IgD-negative memory B cell (primary cell): Measurements from ENCODE around the gene C1QBP. TPM values are rescaled to one million over a fixed set of nuclear protein-coding genes. Genes with fewer than 3 reads are reported as not detected.

Experiments used
- H3K27ac Mint-ChIP-seq, 3 donors: one replicate each; pipeline ENCODE4 v1.8.0; 2020 to 2022; ENCODE audit warnings: mild to moderate bottlenecking in 3 of 3, mixed read lengths in 3 of 3, moderate library complexity in 1 of 3
- H3K27me3 Mint-ChIP-seq: one replicate; pipeline ENCODE4 v1.8.0; 2021; ENCODE audit warnings: mixed read lengths
- H3K36me3 Mint-ChIP-seq: one replicate; pipeline ENCODE4 v1.8.0; 2020; ENCODE audit warnings: mild to moderate bottlenecking, mixed read lengths
- H3K4me1 Mint-ChIP-seq, 3 donors: one replicate each; pipeline ENCODE4 v1.8.0; 2020 to 2022; ENCODE audit warnings: mixed read lengths in 3 of 3, mild to moderate bottlenecking in 1 of 3
- H3K4me3 Mint-ChIP-seq, 4 donors: one replicate each; pipeline ENCODE4 v1.8.0; 2020 to 2022; ENCODE audit warnings: mild to moderate bottlenecking in 4 of 4, mixed read lengths in 4 of 4, moderate library complexity in 3 of 4
- H3K9me3 Mint-ChIP-seq, 3 donors: one replicate each; pipeline ENCODE4 v1.8.0; 2020 to 2021; ENCODE audit warnings: mixed read lengths in 3 of 3, mild to moderate bottlenecking in 1 of 3
- polyA plus RNA-seq: library from polyadenylated mRNA; unstranded; fragments of 300-500 nt; fragmentation: Illumina TruSeq; gene quantifications from one replicate; pipeline ENCODE4 v1.2.3, GENCODE V29; 2021

Gene C1QBP
- polyA plus RNA-seq, 1 donor from 2014 or later, result 281 TPM

DNA sequence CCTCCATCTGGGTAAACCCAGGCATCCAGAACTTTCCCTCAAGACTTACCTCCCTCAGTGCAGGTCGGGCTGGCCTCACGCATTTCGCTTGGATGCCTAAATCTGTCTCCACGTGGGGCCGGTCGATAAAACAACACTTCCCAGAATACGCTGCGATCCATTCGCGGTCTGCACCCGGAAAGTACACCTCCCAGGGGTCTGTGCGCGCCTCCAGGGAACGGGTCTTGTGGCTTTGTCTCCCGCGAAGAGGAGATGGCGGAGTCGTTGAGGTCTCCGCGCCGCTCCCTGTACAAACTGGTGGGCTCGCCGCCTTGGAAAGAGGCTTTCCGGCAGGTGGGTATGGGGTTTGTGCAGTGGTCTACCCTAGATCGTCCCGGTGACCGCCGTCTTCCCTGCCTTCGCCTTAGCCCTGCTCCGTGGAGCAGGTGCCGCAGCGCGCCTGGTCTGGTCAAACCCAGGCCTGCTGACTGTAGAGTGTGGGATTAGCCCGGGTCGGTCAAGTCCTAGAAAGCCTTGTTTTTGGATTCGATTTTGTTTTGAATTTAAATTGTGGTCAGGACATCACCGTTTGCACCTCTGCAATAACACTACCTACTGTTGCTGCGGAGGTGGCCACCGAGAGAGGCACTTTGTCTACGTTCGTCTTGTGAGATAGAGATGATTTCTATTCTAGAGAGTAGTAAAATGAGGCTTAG, 18.8 kb downstream of the C1QBP start, which contains the start of gene RPAIN:
Gene RPAIN (plus strand): TSS at position 224 of the 695 bp plus-strand sequence. CDS start 29 bp downstream, at position 253.
- H3K36me3 Mint-ChIP-seq, result peaks cover 3% of the 10 kb centered on the region
- no peaks in the 10 kb centered on the region for H3K9me3 Mint-ChIP-seq
- no peaks in the 10 kb centered on the region for H3K27me3 Mint-ChIP-seq
- peaks cover 12 to 26% (median 17%) of the 10 kb centered on the region in 3 donors for H3K4me1 Mint-ChIP-seq
- peak within 1 kb of the TSS; percentile 97 to 100 (median 99) for H3K27ac Mint-ChIP-seq
- H3K4me3 Mint-ChIP-seq, result peak within 1 kb of the TSS; percentile 96 to 99 (median 98)

DNA sequence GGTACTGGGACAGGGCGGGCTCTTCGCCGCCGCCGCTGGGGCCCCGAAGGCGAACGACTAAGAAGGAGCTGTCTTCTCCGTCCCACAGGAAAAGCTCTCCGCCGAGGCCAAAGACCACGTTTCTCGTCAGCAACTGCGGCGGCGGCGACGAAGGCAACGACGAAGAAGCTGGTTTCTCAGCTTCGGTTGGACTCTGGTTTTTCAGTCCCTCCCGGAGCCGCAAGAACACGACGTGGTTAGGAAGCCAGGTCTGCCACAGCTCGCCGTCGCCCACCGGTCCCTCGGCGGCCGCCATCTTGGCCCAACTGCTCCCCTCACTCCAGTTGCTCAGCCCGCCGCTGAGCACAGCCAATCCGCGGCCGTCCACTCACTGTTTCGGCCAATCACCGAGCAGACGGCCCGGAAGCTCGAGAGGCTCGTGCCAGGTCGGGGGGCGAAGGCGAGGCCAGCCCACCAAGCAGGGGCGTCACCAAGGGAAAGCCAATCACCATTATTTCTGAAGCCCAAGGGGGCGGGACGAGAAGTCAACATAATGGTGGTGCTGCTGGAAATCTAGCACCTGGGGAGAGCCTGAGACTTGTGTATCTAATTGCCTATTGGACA, 19.5 kb downstream of the C1QBP start, which contains the start of gene NUP88:
Gene NUP88 (minus strand): TSS at position 307 of the 603 bp plus-strand sequence. CDS start 12 bp downstream, at position 295.
- H3K4me3 Mint-ChIP-seq, result peak within 1 kb of the TSS; percentile 96 to 99 (median 98)
- H3K36me3 Mint-ChIP-seq, result peaks cover 3% of the 10 kb centered on the region
- H3K4me1 Mint-ChIP-seq, result peaks cover 12 to 26% (median 19%) of the 10 kb centered on the region in 3 donors
- peak within 1 kb of the TSS; percentile 97 to 100 (median 99) for H3K27ac Mint-ChIP-seq
- no peaks in the 10 kb centered on the region for H3K27me3 Mint-ChIP-seq
- H3K9me3 Mint-ChIP-seq, result no peaks in the 10 kb centered on the region

- peaks cover 12 to 26% (median 19%) of the 10 kb centered on the region in 3 donors for H3K4me1 Mint-ChIP-seq
- H3K27ac Mint-ChIP-seq, result peak overlapping the region; percentile 97 to 100 (median 99)
- H3K27me3 Mint-ChIP-seq, result no peaks in the 10 kb centered on the region
- peak overlapping the region; percentile 96 to 99 (median 98) for H3K4me3 Mint-ChIP-seq
- peaks cover 3% of the 10 kb centered on the region for H3K36me3 Mint-ChIP-seq
- no peaks in the 10 kb centered on the region for H3K9me3 Mint-ChIP-seq
Observed at GRCh38 chr17:5418858-5419355, 20.0 kb downstream of the C1QBP start.

DNA sequence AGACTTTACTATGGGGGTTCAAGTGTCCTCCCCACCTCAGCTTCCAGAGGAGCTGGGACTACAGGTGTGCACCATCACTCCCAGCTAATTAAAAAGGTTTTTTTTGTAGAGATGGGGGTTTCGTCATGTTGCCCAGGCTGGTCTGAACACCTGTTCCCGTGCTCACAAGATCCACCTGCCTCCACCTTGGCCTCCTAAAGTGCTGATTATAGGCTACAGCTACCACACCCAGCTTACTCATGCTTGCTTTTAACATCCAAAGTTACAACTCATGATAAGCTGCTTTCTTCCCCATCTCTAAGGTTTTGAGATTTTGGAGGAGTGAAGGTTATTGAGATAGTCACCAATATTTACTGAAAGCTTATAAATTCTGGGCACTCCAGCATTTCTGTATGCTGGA, 22.1 kb downstream of the C1QBP start:
- peak overlapping the region in 1 of 3 donors; percentile 97 for H3K27ac Mint-ChIP-seq
- peaks cover 3% of the 10 kb centered on the region for H3K36me3 Mint-ChIP-seq
- peak overlapping the region; percentile 43 to 75 (median 62) for H3K4me3 Mint-ChIP-seq
- H3K4me1 Mint-ChIP-seq, result peaks cover 24 to 38% (median 27%) of the 10 kb centered on the region in 3 donors
- no peaks in the 10 kb centered on the region for H3K27me3 Mint-ChIP-seq
- H3K9me3 Mint-ChIP-seq, result no peaks in the 10 kb centered on the region

DNA sequence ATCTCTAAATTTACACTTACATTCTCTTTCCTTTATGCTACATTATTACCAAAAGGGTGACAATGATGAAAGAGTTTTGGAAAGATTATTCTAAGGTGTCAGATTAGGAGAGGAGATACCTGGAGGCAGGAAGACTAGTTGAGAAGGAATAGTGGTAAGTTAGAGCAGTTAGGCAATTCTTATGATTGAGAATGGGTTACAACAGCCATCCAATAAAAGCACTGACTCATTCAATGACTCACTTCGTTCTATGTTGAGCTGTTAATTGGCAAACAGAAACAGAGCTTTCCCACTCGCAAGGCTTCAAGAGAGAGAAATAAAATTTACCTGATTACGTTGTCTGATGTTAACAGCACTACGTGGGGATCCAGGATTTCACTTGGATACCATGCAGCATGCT, 25.3 kb downstream of the C1QBP start:
- Mint-ChIP-seq H3K27me3 (no peaks in the 10 kb centered on the region), H3K9me3 (no peaks in the 10 kb centered on the region), H3K36me3 (peaks cover 2% of the 10 kb centered on the region), H3K4me3 (peak overlapping the region in 1 of 4 donors; percentile 53), H3K4me1 (peaks cover 25 to 39% (median 39%) of the 10 kb centered on the region in 3 donors), H3K27ac (peak overlapping the region in 1 of 3 donors; percentile 45)

DNA sequence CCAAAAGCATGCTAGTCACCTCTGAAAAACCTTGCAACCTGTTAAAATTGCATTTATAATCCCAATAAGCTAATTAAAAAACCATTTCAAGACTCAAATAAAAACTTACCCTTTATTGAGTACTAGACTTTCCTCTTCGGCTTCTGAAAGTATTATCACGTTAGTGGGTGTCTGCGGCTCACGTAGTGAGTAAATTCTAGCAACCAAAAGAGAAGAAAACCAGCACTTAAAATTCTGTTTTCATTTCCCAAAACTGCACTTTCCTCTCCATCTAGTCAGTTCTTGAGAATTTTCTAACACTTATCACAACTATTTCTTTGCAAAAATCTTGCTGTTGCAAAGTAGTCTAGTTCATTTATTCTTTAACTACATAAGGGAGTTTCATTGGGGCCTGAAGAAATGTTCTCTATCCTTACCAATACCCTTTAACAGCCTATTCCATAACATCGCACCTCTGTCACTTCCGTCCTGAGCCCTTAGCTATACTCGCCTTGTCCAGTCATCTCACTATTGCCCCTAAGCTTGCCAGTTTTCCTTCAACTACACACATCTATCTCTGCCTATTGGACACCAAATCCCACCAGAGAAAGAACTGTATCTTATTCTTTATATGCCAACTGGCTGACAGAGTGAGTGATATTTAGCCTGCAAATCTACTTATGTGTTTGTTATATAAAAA, 28.2 kb downstream of the C1QBP start:
- Mint-ChIP-seq H3K27me3 (no peaks in the 10 kb centered on the region), H3K36me3 (no peaks in the 10 kb centered on the region), H3K9me3 (no peaks in the 10 kb centered on the region), H3K4me3 (peak overlapping the region in 3 of 4 donors; percentile 1 to 67 (median 34)), H3K27ac (peak overlapping the region in 2 of 3 donors; percentile 66 to 81), H3K4me1 (peaks cover 18 to 31% (median 29%) of the 10 kb centered on the region in 3 donors)

DNA sequence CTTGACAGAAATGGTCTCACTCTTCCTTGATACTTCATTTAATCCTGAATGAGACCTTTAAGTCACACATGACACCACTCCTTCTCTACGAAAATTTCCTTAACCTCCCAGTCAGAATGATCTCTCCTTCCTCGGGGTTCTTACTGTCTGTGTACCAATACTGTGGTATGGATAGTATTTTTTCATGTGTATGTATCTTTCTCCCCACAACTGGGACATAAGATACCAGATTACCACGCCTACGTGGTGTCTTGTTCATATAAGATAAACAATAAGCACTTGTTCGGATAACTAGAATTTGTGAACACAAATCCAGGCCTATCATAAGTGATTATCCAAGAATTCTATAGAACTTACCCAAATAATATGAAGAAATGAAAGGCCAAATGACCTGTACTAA, 30.8 kb downstream of the C1QBP start:
- no peaks in the 10 kb centered on the region for H3K9me3 Mint-ChIP-seq
- no peaks in the 10 kb centered on the region for H3K27me3 Mint-ChIP-seq
- no peak overlapping the region for H3K27ac Mint-ChIP-seq
- peaks cover 16 to 30% (median 22%) of the 10 kb centered on the region in 3 donors for H3K4me1 Mint-ChIP-seq
- H3K36me3 Mint-ChIP-seq, result no peaks in the 10 kb centered on the region
- no peak overlapping the region for H3K4me3 Mint-ChIP-seq

DNA sequence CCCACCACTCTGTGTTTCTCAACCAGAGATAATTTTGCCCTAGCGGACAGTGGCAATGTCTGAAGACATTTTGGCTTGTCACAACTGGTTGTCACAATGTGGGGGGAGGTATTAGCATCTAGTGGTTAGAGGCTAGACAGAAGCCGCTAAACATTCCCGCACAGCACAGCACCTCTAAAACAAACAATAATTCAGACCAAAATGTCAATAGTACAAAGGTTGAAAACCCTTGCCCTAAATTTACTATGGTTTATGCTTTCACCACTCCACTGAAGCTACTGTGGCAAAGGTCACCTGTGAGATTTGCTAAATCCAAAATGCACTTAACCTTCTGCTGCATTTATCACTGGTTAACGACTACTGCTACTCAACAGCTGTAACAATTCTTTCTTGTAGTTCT, 33.6 kb downstream of the C1QBP start:
- H3K9me3 Mint-ChIP-seq, result no peaks in the 10 kb centered on the region
- H3K4me3 Mint-ChIP-seq, result peak overlapping the region in 1 of 4 donors; percentile 33
- peaks cover 6 to 11% (median 8%) of the 10 kb centered on the region in 3 donors for H3K4me1 Mint-ChIP-seq
- peak overlapping the region in 1 of 3 donors; percentile 72 for H3K27ac Mint-ChIP-seq
- no peaks in the 10 kb centered on the region for H3K27me3 Mint-ChIP-seq
- no peaks in the 10 kb centered on the region for H3K36me3 Mint-ChIP-seq

GRCh38 chr17:5399767-5400166, 39.2 kb downstream of the C1QBP start:
- peaks cover 0 to 3% (median 0%) of the 10 kb centered on the region in 3 donors for H3K4me1 Mint-ChIP-seq
- no peaks in the 10 kb centered on the region for H3K9me3 Mint-ChIP-seq
- no peak overlapping the region for H3K4me3 Mint-ChIP-seq
- no peak overlapping the region for H3K27ac Mint-ChIP-seq
- H3K27me3 Mint-ChIP-seq, result no peaks in the 10 kb centered on the region
- H3K36me3 Mint-ChIP-seq, result peaks cover 2% of the 10 kb centered on the region

- Mint-ChIP-seq H3K4me3 (no peak overlapping the region), H3K27ac (peak overlapping the region in 2 of 3 donors; percentile 4 to 53), H3K4me1 (no peaks in the 10 kb centered on the region), H3K27me3 (no peaks in the 10 kb centered on the region), H3K9me3 (no peaks in the 10 kb centered on the region), H3K36me3 (peaks cover 6% of the 10 kb centered on the region)
Observed at GRCh38 chr17:5396612-5397011, 42.3 kb downstream of the C1QBP start.

DNA sequence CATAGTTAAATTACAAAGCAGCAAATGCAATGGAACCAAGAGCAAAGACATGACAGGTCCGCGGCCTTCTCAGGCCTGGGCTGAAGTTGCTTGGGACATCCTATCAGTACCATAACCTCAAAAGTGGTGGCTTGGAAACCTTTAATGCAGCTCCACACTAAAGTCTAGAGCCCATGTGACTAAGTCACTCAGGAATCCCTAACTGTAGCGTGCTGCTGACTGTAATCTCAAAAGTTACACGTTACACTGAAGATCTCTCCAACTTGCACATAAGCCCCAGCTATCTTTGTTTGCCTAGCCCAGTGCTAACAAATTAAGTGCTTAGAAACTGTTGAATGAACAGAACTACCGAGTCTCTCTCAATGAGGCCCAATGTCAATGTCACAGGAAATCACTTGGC, 47.3 kb downstream of the C1QBP start:
- Mint-ChIP-seq H3K27ac (peak overlapping the region in 2 of 3 donors; percentile 35 to 85), H3K4me1 (peaks cover 5 to 9% (median 5%) of the 10 kb centered on the region in 3 donors), H3K9me3 (peaks cover 0 to 4% (median 3%) of the 10 kb centered on the region in 3 donors), H3K36me3 (peaks cover 9% of the 10 kb centered on the region), H3K4me3 (no peak overlapping the region), H3K27me3 (no peaks in the 10 kb centered on the region)

Other genes with a start within 250 kb of the C1QBP start
- gene ZNF594, start 247.3 kb downstream of the C1QBP start, polyA plus RNA-seq, result 2.1 TPM
- 325 TPM for gene SCIMP, start 204.3 kb downstream of the C1QBP start, polyA plus RNA-seq
- gene RABEP1, start 156.9 kb downstream of the C1QBP start, polyA plus RNA-seq, result 62.9 TPM
- 188 TPM for gene NUP88, start 19.5 kb downstream of the C1QBP start, polyA plus RNA-seq
- 36.8 TPM for gene RPAIN, start 19.0 kb downstream of the C1QBP start, polyA plus RNA-seq
- gene DHX33, start 29.8 kb upstream of the C1QBP start, polyA plus RNA-seq, result 1.1 TPM
- 66.7 TPM for gene DERL2, start 47.0 kb upstream of the C1QBP start, polyA plus RNA-seq
- gene MIS12, start 47.4 kb upstream of the C1QBP start, polyA plus RNA-seq, result 16.1 TPM
- gene NLRP1, start 145.4 kb upstream of the C1QBP start, polyA plus RNA-seq, result 24.3 TPM